Mammary epithelial cell (primary cell): Measurements from ENCODE around the gene DCP2.

Experiments used
- EZH2 ChIP-seq: IDR thresholded peaks from 2 replicates; pipeline ENCODE4 v1.6.1; 2012; ENCODE audit warnings: low read length, inconsistent platforms, borderline replicate concordance
- TF ChIP-seq, protein P1 (sequence below), 2 donors: IDR thresholded peaks in 1 of 2; conservative IDR thresholded peaks in 1 of 2; 2 replicates each; pipeline ENCODE4 v1.5.1; 2011 to 2012; ENCODE audit warnings: inconsistent platforms in 2 of 2, low read length in 2 of 2, mild to moderate bottlenecking in 2 of 2, control low read depth in 1 of 2, low read depth in 1 of 2; ENCODE audit not compliant: insufficient read depth in 1 of 2; ENCODE audit errors: extremely low read depth in 1 of 2

DNA sequence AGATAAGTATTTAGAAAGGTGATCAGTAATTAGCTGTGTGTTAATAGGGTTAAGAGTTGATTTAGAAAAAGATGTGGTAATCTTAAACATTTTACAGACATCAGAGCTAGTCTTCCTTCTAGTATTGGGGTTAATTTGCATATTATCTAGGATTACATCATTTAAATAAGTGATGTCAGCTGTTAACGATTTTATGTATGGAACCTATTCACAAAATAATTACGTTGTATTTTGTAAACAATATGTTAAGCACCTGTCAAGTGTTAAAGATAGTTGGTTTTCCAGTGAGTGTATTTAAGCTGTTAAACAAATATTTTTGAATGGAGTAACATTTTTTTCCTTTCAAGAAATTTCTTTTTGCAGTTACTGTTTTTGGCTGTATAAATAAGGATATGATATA is 2.2 kb downstream of the DCP2 start:
- TF ChIP-seq, protein P1, sequence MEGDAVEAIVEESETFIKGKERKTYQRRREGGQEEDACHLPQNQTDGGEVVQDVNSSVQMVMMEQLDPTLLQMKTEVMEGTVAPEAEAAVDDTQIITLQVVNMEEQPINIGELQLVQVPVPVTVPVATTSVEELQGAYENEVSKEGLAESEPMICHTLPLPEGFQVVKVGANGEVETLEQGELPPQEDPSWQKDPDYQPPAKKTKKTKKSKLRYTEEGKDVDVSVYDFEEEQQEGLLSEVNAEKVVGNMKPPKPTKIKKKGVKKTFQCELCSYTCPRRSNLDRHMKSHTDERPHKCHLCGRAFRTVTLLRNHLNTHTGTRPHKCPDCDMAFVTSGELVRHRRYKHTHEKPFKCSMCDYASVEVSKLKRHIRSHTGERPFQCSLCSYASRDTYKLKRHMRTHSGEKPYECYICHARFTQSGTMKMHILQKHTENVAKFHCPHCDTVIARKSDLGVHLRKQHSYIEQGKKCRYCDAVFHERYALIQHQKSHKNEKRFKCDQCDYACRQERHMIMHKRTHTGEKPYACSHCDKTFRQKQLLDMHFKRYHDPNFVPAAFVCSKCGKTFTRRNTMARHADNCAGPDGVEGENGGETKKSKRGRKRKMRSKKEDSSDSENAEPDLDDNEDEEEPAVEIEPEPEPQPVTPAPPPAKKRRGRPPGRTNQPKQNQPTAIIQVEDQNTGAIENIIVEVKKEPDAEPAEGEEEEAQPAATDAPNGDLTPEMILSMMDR (conservative IDR thresholded peaks at IDR 0.05 in 1 of 2, IDR thresholded peaks at IDR 0.05 in 1 of 2; ENCODE audit: extremely low read depth in 1 of 2, insufficient read depth in 1 of 2, low read depth in 1 of 2, low read length in 2 of 2): no peak
- no peak for TF ChIP-seq EZH2
